Adrenal gland (tissue), 5 donors: ENCODE measurements around the gene DLG4.

Experiments
- POLR2A ChIP-seq, 2 donors: fragments of 450-650 bp; IDR thresholded peaks; one replicate each; pipeline ENCODE4 v1.6.1; 2017; ENCODE audit warnings: antibody characterized with exemption in 2 of 2, mild to moderate bottlenecking in 2 of 2, moderate library complexity in 1 of 2
- TF ChIP-seq, protein P1 (sequence below), 6 experiments: fragments of 450-650 bp in 4 of 6; fragments of 200-600 bp in 2 of 6; sonication (generic) in 1 of 6; IDR thresholded peaks; 1 replicate in 5 of 6; 2 replicates in 1 of 6; pipeline versions ENCODE4 v1.5.1 to v1.8.0; 2016 to 2021; ENCODE audit warnings: antibody characterized with exemption in 6 of 6, mild to moderate bottlenecking in 2 of 6, moderate library complexity in 1 of 6
- donor health status: DM: no; HTN: no; CAD: no.

GRCh38 chr17:7221278-7222092, 1.8 kb upstream of the DLG4 start:
- TF ChIP-seq, protein P1, sequence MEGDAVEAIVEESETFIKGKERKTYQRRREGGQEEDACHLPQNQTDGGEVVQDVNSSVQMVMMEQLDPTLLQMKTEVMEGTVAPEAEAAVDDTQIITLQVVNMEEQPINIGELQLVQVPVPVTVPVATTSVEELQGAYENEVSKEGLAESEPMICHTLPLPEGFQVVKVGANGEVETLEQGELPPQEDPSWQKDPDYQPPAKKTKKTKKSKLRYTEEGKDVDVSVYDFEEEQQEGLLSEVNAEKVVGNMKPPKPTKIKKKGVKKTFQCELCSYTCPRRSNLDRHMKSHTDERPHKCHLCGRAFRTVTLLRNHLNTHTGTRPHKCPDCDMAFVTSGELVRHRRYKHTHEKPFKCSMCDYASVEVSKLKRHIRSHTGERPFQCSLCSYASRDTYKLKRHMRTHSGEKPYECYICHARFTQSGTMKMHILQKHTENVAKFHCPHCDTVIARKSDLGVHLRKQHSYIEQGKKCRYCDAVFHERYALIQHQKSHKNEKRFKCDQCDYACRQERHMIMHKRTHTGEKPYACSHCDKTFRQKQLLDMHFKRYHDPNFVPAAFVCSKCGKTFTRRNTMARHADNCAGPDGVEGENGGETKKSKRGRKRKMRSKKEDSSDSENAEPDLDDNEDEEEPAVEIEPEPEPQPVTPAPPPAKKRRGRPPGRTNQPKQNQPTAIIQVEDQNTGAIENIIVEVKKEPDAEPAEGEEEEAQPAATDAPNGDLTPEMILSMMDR (IDR thresholded peaks at IDR 0.05), result no peak
- TF ChIP-seq POLR2A (IDR thresholded peaks at IDR 0.05), result peak in 1 of 2 donors; percentile 4
